ENCODE results near the gene MAP3K2.

Gene MAP3K2

GRCh38 chr2:127275789-127276188, 112.0 kb downstream of the MAP3K2 start:
- no peaks in the 10 kb centered on the region for H3K27me3 ChIP-seq (replicated peaks)
- no peak for TF ChIP-seq CTCF (IDR thresholded peaks at IDR 0.05; ENCODE audit: low read depth, low read length, missing control alignments)
- H3K36me3 ChIP-seq (replicated peaks) = peaks cover 52% of the 10 kb centered on the region
- no peak for DNase-seq
- H3K27ac ChIP-seq = no peak overlapping the region
- H3K4me3 ChIP-seq (ENCODE audit: low read depth, low read length) = no peak overlapping the region
- in situ Hi-C loops (cut with HindIII; ENCODE audit: low pct_ligation_motif_present, low sequenced_read_pairs) = no loop called here

GRCh38 chr2:127275356-127275755, 112.4 kb downstream of the MAP3K2 start:
- H3K27me3 ChIP-seq (replicated peaks) = no peaks in the 10 kb centered on the region
- no peak overlapping the region for H3K4me3 ChIP-seq (ENCODE audit: low read depth, low read length)
- H3K27ac ChIP-seq = no peak overlapping the region
- peaks cover 55% of the 10 kb centered on the region for H3K36me3 ChIP-seq (replicated peaks)
- no peak for DNase-seq
- no peak for TF ChIP-seq CTCF (IDR thresholded peaks at IDR 0.05; ENCODE audit: low read depth, low read length, missing control alignments)
- in situ Hi-C loops (cut with HindIII; ENCODE audit: low pct_ligation_motif_present, low sequenced_read_pairs) = no loop called here

- no peak overlapping the region for H3K4me3 ChIP-seq (ENCODE audit: low read depth, low read length)
- peaks cover 55% of the 10 kb centered on the region for H3K36me3 ChIP-seq (replicated peaks)
- H3K27ac ChIP-seq = no peak overlapping the region
- peak; percentile 37 for TF ChIP-seq CTCF (IDR thresholded peaks at IDR 0.05; ENCODE audit: low read depth, low read length, missing control alignments)
- in situ Hi-C loops (cut with HindIII; ENCODE audit: low pct_ligation_motif_present, low sequenced_read_pairs) = no loop called here
- DNase-seq = no peak
- no peaks in the 10 kb centered on the region for H3K27me3 ChIP-seq (replicated peaks)
These were observed 117.1 kb downstream of the MAP3K2 start for GRCh38 chr2:127270663-127271062.

- DNase-seq = peak; percentile 3
- no peak overlapping the region for H3K4me3 ChIP-seq (ENCODE audit: low read depth, low read length)
- TF ChIP-seq CTCF (IDR thresholded peaks at IDR 0.05; ENCODE audit: low read depth, low read length, missing control alignments) = no peak
- in situ Hi-C loops (cut with HindIII; ENCODE audit: low pct_ligation_motif_present, low sequenced_read_pairs) = no loop called here
- no peaks in the 10 kb centered on the region for H3K27me3 ChIP-seq (replicated peaks)
- H3K27ac ChIP-seq = no peak overlapping the region
- peaks cover 21% of the 10 kb centered on the region for H3K36me3 ChIP-seq (replicated peaks)
These were observed 125.9 kb downstream of the MAP3K2 start for GRCh38 chr2:127261804-127262406.

- no peak for TF ChIP-seq CTCF (IDR thresholded peaks at IDR 0.05; ENCODE audit: low read depth, low read length, missing control alignments)
- DNase-seq = no peak
- Histone ChIP-seq H3K27ac (no peak overlapping the region), H3K27me3 (replicated peaks) (no peaks in the 10 kb centered on the region), H3K4me3 (ENCODE audit: low read depth, low read length) (no peak overlapping the region), H3K36me3 (replicated peaks) (peaks cover 23% of the 10 kb centered on the region)
- in situ Hi-C loops (cut with HindIII; ENCODE audit: low pct_ligation_motif_present, low sequenced_read_pairs) = no loop called here
These were observed 128.4 kb downstream of the MAP3K2 start for GRCh38 chr2:127259355-127259754.

GRCh38 chr2:127256866-127257265, 130.9 kb downstream of the MAP3K2 start:
- no peaks in the 10 kb centered on the region for H3K27me3 ChIP-seq (replicated peaks)
- H3K27ac ChIP-seq = no peak overlapping the region
- DNase-seq = no peak
- in situ Hi-C loops (cut with HindIII; ENCODE audit: low pct_ligation_motif_present, low sequenced_read_pairs) = no loop called here
- H3K4me3 ChIP-seq (ENCODE audit: low read depth, low read length) = no peak overlapping the region
- H3K36me3 ChIP-seq (replicated peaks) = peaks cover 23% of the 10 kb centered on the region
- TF ChIP-seq CTCF (IDR thresholded peaks at IDR 0.05; ENCODE audit: low read depth, low read length, missing control alignments) = no peak

Measured in brain microvascular endothelial cell (primary cell).